Measurements from ENCODE around the gene ZKSCAN8. TPM values are rescaled to one million over a fixed set of nuclear protein-coding genes. Genes with fewer than 3 reads are reported as not detected.

ZKSCAN8 gene
- total RNA-seq, 4 donors from 2014 or later: 17.4 to 48.9 (median 32.5) TPM

GRCh38 chr6:28154357-28154756, 12.7 kb downstream of the ZKSCAN8 start:
- Histone ChIP-seq H3K27me3 (no peaks in the 10 kb centered on the region), H3K27ac (no peak overlapping the region), H3K4me1 (no peaks in the 10 kb centered on the region), H3K4me3 (no peak overlapping the region), H3K9me3 (no peaks in the 10 kb centered on the region), H3K36me3 (peaks cover 0 to 1% of the 10 kb centered on the region in 2 donors)
- TF ChIP-seq, protein P1, sequence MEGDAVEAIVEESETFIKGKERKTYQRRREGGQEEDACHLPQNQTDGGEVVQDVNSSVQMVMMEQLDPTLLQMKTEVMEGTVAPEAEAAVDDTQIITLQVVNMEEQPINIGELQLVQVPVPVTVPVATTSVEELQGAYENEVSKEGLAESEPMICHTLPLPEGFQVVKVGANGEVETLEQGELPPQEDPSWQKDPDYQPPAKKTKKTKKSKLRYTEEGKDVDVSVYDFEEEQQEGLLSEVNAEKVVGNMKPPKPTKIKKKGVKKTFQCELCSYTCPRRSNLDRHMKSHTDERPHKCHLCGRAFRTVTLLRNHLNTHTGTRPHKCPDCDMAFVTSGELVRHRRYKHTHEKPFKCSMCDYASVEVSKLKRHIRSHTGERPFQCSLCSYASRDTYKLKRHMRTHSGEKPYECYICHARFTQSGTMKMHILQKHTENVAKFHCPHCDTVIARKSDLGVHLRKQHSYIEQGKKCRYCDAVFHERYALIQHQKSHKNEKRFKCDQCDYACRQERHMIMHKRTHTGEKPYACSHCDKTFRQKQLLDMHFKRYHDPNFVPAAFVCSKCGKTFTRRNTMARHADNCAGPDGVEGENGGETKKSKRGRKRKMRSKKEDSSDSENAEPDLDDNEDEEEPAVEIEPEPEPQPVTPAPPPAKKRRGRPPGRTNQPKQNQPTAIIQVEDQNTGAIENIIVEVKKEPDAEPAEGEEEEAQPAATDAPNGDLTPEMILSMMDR (IDR thresholded peaks at IDR 0.05): no peak
- no peak for TF ChIP-seq POLR2A (IDR thresholded peaks at IDR 0.05)
- no peak for DNase-seq
- intact Hi-C loops (cut with DNase I; ENCODE audit: low total_unique reads): no loop called here

DNA sequence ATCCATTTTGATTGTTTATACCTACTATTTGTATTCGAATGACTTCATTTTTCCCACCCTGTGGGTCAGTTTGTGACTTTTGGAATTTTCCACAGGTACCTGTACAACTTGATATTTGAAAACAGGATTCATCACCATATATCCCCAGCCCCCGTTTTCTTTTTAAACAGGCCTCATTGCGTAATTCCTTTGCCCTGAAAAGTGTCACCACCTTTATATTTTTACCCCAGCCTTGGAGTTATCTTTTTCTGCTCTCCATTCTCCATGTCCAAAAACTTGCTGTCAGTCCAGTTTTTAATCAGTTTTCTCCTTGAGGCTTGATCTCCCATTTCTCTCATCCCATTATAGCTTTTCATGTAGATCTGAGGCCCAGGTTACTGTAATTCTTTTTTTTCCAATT, 16.6 kb downstream of the ZKSCAN8 start:
- Histone ChIP-seq H3K27ac (no peak overlapping the region), H3K4me1 (no peaks in the 10 kb centered on the region), H3K9me3 (no peaks in the 10 kb centered on the region), H3K4me3 (no peak overlapping the region), H3K27me3 (no peaks in the 10 kb centered on the region), H3K36me3 (peaks cover 0 to 1% of the 10 kb centered on the region in 2 donors)
- DNase-seq: no peak
- TF ChIP-seq, protein P1 (IDR thresholded peaks at IDR 0.05): no peak
- no peak for TF ChIP-seq POLR2A (IDR thresholded peaks at IDR 0.05)
- intact Hi-C loops (cut with DNase I; ENCODE audit: low total_unique reads): no loop called here

- Histone ChIP-seq H3K27ac (no peak overlapping the region), H3K36me3 (peaks cover 0 to 1% of the 10 kb centered on the region in 2 donors)
- intact Hi-C loops (cut with DNase I; ENCODE audit: low total_unique reads): no loop called here
These were observed 17.4 kb downstream of the ZKSCAN8 start for GRCh38 chr6:28159029-28159607.

GRCh38 chr6:28160233-28160632, 18.6 kb downstream of the ZKSCAN8 start:
- intact Hi-C loops (cut with DNase I; ENCODE audit: low total_unique reads): no loop called here
- H3K27me3 ChIP-seq: no peaks in the 10 kb centered on the region
- H3K4me3 ChIP-seq: no peak overlapping the region
- peaks cover 0 to 1% of the 10 kb centered on the region in 2 donors for H3K36me3 ChIP-seq
- H3K9me3 ChIP-seq: no peaks in the 10 kb centered on the region
- no peak for DNase-seq
- no peak overlapping the region for H3K27ac ChIP-seq
- TF ChIP-seq, protein P1 (IDR thresholded peaks at IDR 0.05): no peak
- no peak for TF ChIP-seq POLR2A (IDR thresholded peaks at IDR 0.05)
- no peaks in the 10 kb centered on the region for H3K4me1 ChIP-seq

More at GRCh38 chr6:28159029-28159607, 17.4 kb downstream of the ZKSCAN8 start:
- Histone ChIP-seq H3K9me3 (no peaks in the 10 kb centered on the region), H3K4me3 (no peak overlapping the region), H3K4me1 (no peaks in the 10 kb centered on the region), H3K27me3 (no peaks in the 10 kb centered on the region)
- TF ChIP-seq, protein P1 (IDR thresholded peaks at IDR 0.05): no peak
- TF ChIP-seq POLR2A (IDR thresholded peaks at IDR 0.05): no peak
- no peak for DNase-seq

- intact Hi-C loops (cut with DNase I; ENCODE audit: low total_unique reads): no loop called here
- Histone ChIP-seq H3K9me3 (no peaks in the 10 kb centered on the region), H3K27ac (peak overlapping the region in 1 of 2 donors; percentile 13), H3K27me3 (no peaks in the 10 kb centered on the region), H3K4me1 (no peaks in the 10 kb centered on the region), H3K4me3 (peak overlapping the region; percentile 38 to 41), H3K36me3 (no peaks in the 10 kb centered on the region)
- TF ChIP-seq, protein P1 (IDR thresholded peaks at IDR 0.05): no peak
- TF ChIP-seq POLR2A (IDR thresholded peaks at IDR 0.05): no peak
- peak; percentile 44 to 65 for DNase-seq
These were observed 19.9 kb downstream of the ZKSCAN8 start for GRCh38 chr6:28161410-28162079.
